Measurements from ENCODE around the gene HERPUD2.

Gene HERPUD2

GRCh38 chr7:35729061-35729783, 34.3 kb upstream of the HERPUD2 start:
- DNase-seq (ENCODE audit: low read depth): no peak
- no peak overlapping the region for H3K4me3 ChIP-seq (ENCODE audit: control insufficient read depth, low read depth, low read length)
- TF ChIP-seq CTCF (IDR thresholded peaks at IDR 0.05; ENCODE audit: control insufficient read depth, insufficient read depth, low read depth, low read length, missing control alignments): no peak

GRCh38 chr7:35728412-35729060, 33.6 kb upstream of the HERPUD2 start:
- H3K4me3 ChIP-seq (ENCODE audit: control insufficient read depth, low read depth, low read length): no peak overlapping the region
- no peak for TF ChIP-seq CTCF (IDR thresholded peaks at IDR 0.05; ENCODE audit: control insufficient read depth, insufficient read depth, low read depth, low read length, missing control alignments)
- no peak for DNase-seq (ENCODE audit: low read depth)

- no peak for DNase-seq (ENCODE audit: low read depth)
- no peak overlapping the region for H3K4me3 ChIP-seq (ENCODE audit: control insufficient read depth, low read depth, low read length)
These were observed 32.6 kb upstream of the HERPUD2 start for GRCh38 chr7:35727571-35727970.

GRCh38 chr7:35726654-35727053, 31.7 kb upstream of the HERPUD2 start:
- no peak for TF ChIP-seq CTCF (IDR thresholded peaks at IDR 0.05; ENCODE audit: control insufficient read depth, insufficient read depth, low read depth, low read length, missing control alignments)
- H3K4me3 ChIP-seq (ENCODE audit: control insufficient read depth, low read depth, low read length): no peak overlapping the region
- DNase-seq (ENCODE audit: low read depth): no peak

More at GRCh38 chr7:35727571-35727970, 32.6 kb upstream of the HERPUD2 start:
- TF ChIP-seq CTCF (IDR thresholded peaks at IDR 0.05; ENCODE audit: control insufficient read depth, insufficient read depth, low read depth, low read length, missing control alignments): no peak

GRCh38 chr7:35725280-35725680, 30.3 kb upstream of the HERPUD2 start:
- no peak for DNase-seq (ENCODE audit: low read depth)
- TF ChIP-seq CTCF (IDR thresholded peaks at IDR 0.05; ENCODE audit: control insufficient read depth, insufficient read depth, low read depth, low read length, missing control alignments): no peak
- H3K4me3 ChIP-seq (ENCODE audit: control insufficient read depth, low read depth, low read length): no peak overlapping the region

GRCh38 chr7:35723011-35723410, 28.1 kb upstream of the HERPUD2 start:
- no peak for TF ChIP-seq CTCF (IDR thresholded peaks at IDR 0.05; ENCODE audit: control insufficient read depth, insufficient read depth, low read depth, low read length, missing control alignments)
- no peak for DNase-seq (ENCODE audit: low read depth)
- no peak overlapping the region for H3K4me3 ChIP-seq (ENCODE audit: control insufficient read depth, low read depth, low read length)

All from AG09309 (cell line).